Effector memory CD8-positive, alpha-beta T cell (primary cell): Measurements from ENCODE around the gene IFNGR2.

Source experiments
- ATAC-seq: fragments of 150-1000 bp; cut with Tn5 transposase; replicated peaks from 2 replicates; pipeline ENCODE4 v1.10.0; 2021; ENCODE audit warnings: mild to moderate bottlenecking, moderate library complexity
- DNase-seq, 3 experiments: peaks; one replicate each; pipeline ENCODE4 v3.0.0; 2021
- H3K27ac Mint-ChIP-seq, 2 donors: one replicate each; pipeline ENCODE4 v1.8.0; 2022; ENCODE audit warnings: mild to moderate bottlenecking in 2 of 2, mixed read lengths in 2 of 2, moderate library complexity in 2 of 2
- H3K27me3 Mint-ChIP-seq, 2 donors: one replicate each; pipeline ENCODE4 v1.8.0; 2022; ENCODE audit warnings: mixed read lengths in 2 of 2
- H3K36me3 Mint-ChIP-seq: one replicate; pipeline ENCODE4 v1.8.0; 2022; ENCODE audit warnings: mild to moderate bottlenecking, moderate library complexity, mixed read lengths; ENCODE audit not compliant: insufficient read depth
- H3K4me1 Mint-ChIP-seq, 2 donors: one replicate each; pipeline ENCODE4 v1.8.0; 2022; ENCODE audit warnings: low read depth in 2 of 2, mixed read lengths in 2 of 2
- H3K4me3 Mint-ChIP-seq, 2 donors: one replicate each; pipeline ENCODE4 v1.8.0; 2022; ENCODE audit warnings: mild to moderate bottlenecking in 2 of 2, mixed read lengths in 2 of 2, moderate library complexity in 2 of 2
- H3K9me3 Mint-ChIP-seq, 2 donors: one replicate each; pipeline ENCODE4 v1.8.0; 2022; ENCODE audit warnings: mixed read lengths in 2 of 2

Gene IFNGR2

DNA sequence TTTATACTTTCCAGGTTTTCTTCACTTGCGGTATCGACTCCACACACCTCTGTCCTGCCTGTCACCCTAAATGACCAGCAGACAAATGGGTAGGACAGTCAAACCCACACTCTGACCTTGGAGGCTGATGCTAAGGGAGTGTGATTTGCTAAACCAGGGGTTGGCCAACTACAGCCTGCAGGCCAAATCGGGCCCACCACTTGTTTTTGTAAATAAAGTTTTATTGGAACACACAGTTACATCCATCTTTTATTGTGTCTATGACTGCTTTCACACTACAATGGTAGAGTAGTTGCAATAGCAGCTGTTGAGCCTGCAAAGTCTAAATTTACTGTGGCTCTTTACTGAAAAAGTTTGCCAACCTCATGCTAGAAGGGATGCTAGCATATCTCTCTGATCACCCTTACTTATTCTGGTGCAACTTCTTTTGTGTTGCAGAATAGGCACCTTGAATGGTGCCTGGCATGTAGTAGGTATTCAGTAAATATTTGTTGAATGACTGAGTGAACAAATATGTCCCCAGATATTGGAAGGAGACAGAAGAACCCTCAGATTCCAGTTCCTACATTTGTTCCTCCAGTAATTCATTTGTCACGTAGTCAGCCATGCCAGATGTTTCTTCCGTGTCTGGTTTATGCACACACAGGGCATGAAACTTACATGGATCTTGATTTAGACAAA lies 18.6 kb downstream of the IFNGR2 start:
- Mint-ChIP-seq H3K4me3 (no peak overlapping the region), H3K4me1 (no peaks in the 10 kb centered on the region), H3K27ac (no peak overlapping the region), H3K9me3 (no peaks in the 10 kb centered on the region), H3K27me3 (peaks cover 22 to 48% of the 10 kb centered on the region in 2 donors), H3K36me3 (peaks cover 12% of the 10 kb centered on the region)
- DNase-seq (no peak), ATAC-seq (no peak)

DNA sequence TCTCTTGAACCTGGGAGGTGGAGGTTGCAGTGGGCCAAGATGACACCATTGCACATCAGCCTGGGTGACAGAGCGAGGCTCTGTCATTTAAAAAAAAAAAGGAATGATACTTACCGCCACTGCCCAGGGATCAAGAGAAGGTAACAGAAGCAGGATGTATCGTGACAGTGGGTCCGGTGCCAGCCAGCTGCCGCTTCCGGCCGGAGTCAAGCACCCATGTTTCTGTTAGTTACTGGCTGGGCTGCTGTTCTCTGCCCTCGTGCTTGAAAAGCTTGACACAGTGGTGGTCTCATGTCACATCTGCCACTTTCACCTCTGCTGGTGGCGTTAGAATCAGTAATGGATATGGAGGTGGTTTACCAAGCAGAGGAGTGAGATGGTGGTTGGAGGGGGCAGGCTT lies 21.0 kb downstream of the IFNGR2 start:
- no peak for ATAC-seq

DNA sequence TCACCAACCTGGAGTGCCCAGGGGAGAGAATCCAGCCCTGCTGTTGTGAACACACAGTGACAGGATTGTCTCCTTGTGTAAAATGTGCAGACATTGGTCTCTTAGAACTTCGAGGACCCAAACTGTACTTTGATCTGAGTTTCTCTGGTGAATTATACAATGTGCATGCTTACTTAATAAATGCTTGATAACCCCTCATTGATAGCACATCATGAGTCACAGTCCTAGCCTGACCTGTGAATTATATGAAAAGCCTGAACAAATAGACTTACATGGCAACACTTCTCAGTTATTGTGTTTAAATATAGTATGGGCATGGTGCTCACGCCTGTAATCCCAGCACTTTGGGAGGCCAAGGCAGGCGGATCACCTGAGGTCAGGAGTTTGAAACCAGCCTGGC lies 22.6 kb downstream of the IFNGR2 start:
- Mint-ChIP-seq H3K27ac (no peak overlapping the region), H3K36me3 (peaks cover 21% of the 10 kb centered on the region), H3K9me3 (no peaks in the 10 kb centered on the region), H3K4me1 (no peaks in the 10 kb centered on the region), H3K4me3 (no peak overlapping the region), H3K27me3 (peaks cover 7 to 28% of the 10 kb centered on the region in 2 donors)
- no peak for ATAC-seq
- DNase-seq: no peak

More for the DNA sequence above, 21.0 kb downstream of the IFNGR2 start:
- no peaks in the 10 kb centered on the region for H3K9me3 Mint-ChIP-seq
- DNase-seq: no peak
- H3K4me3 Mint-ChIP-seq: no peak overlapping the region
- peaks cover 22 to 42% of the 10 kb centered on the region in 2 donors for H3K27me3 Mint-ChIP-seq
- H3K27ac Mint-ChIP-seq: no peak overlapping the region
- H3K4me1 Mint-ChIP-seq: no peaks in the 10 kb centered on the region
- H3K36me3 Mint-ChIP-seq: peaks cover 18% of the 10 kb centered on the region

DNA sequence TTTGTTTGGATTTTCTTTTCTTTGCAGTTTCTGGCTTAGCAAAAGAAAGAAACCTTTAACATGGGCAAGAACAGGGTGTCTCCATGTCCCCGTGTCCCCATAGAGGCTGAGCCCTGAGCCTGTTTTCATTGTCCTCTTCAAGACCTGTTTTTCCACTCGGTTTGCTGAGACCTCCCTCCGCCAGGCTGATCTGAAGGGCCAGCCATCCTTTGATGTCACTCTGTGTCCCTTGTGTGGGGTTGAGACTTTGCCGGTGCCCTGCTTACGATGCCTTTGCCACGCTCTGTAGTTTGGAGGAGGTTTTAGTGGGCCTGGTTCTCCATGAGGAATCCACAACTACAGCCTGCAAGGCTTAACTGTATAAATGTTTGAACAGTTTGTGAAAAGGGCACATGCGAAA lies 23.8 kb downstream of the IFNGR2 start:
- no peak overlapping the region for H3K4me3 Mint-ChIP-seq
- ATAC-seq (no peak), DNase-seq (no peak)
- no peaks in the 10 kb centered on the region for H3K4me1 Mint-ChIP-seq
- H3K27ac Mint-ChIP-seq: no peak overlapping the region
- peaks cover 24% of the 10 kb centered on the region for H3K36me3 Mint-ChIP-seq
- H3K9me3 Mint-ChIP-seq: no peaks in the 10 kb centered on the region
- peaks cover 7 to 25% of the 10 kb centered on the region in 2 donors for H3K27me3 Mint-ChIP-seq

DNA sequence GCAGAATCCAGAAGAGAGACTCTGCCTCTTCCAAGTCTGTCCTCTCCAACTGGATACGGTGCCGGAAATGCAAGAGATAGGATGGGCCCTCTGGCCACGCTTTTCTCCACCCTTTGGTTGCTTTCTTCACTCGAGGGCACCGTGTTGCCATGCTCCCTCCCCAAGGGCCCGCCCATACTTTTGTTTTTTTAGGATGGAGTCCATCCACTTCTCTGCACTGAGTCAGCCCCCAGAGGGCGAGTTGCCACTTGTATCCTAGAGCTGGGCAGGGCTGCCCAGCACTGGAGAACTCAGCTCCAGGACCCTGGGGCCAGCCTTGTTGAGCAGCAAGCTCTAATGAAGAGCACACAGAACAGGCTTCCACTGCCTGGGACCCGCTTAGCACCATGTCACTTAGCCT lies 25.5 kb downstream of the IFNGR2 start:
- Mint-ChIP-seq H3K4me3 (no peak overlapping the region), H3K27me3 (peaks cover 7 to 18% of the 10 kb centered on the region in 2 donors), H3K9me3 (no peaks in the 10 kb centered on the region), H3K4me1 (no peaks in the 10 kb centered on the region), H3K27ac (no peak overlapping the region), H3K36me3 (peaks cover 34% of the 10 kb centered on the region)
- no peak for DNase-seq
- no peak for ATAC-seq

DNA sequence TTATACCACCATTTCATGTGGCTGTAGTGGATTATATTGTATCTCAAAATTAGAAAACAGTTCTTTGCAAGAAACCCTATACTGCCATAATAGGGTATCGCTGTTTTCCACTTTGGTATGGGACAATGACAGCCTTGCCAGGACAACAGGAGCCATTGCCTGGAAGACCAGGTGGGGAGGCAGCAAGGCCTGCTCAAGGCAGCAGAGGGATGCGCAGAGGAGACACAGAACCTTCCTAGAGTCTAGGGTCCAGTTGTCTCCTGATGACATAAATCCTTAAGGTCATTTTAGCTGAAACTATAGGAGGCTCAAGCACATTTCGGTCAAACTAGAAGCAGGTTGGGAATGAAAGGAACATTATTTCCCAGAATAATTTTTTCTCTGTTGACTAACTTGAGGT lies 27.6 kb downstream of the IFNGR2 start:
- ATAC-seq (no peak), DNase-seq (no peak)
- H3K9me3 Mint-ChIP-seq: no peaks in the 10 kb centered on the region
- H3K27me3 Mint-ChIP-seq: no peaks in the 10 kb centered on the region
- no peak overlapping the region for H3K27ac Mint-ChIP-seq
- no peak overlapping the region for H3K4me3 Mint-ChIP-seq
- peaks cover 48% of the 10 kb centered on the region for H3K36me3 Mint-ChIP-seq
- H3K4me1 Mint-ChIP-seq: no peaks in the 10 kb centered on the region

DNA sequence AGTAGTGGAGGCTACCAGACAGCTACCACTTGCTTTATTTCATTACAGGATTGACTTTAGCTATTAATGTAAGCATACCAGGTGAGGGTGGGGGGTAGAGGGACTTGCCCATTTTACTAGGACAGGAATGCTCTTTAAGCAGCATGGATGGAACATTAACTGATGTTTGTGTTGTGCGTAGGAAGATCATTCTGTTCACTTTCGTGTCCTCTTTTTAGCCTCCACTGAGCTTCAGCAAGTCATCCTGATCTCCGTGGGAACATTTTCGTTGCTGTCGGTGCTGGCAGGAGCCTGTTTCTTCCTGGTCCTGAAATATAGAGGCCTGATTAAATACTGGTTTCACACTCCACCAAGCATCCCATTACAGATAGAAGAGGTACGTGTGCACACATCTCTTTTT lies 29.3 kb downstream of the IFNGR2 start:
- Mint-ChIP-seq H3K4me1 (no peaks in the 10 kb centered on the region), H3K4me3 (no peak overlapping the region), H3K27ac (no peak overlapping the region), H3K36me3 (peaks cover 63% of the 10 kb centered on the region), H3K27me3 (no peaks in the 10 kb centered on the region), H3K9me3 (no peaks in the 10 kb centered on the region)
- no peak for DNase-seq
- no peak for ATAC-seq

DNA sequence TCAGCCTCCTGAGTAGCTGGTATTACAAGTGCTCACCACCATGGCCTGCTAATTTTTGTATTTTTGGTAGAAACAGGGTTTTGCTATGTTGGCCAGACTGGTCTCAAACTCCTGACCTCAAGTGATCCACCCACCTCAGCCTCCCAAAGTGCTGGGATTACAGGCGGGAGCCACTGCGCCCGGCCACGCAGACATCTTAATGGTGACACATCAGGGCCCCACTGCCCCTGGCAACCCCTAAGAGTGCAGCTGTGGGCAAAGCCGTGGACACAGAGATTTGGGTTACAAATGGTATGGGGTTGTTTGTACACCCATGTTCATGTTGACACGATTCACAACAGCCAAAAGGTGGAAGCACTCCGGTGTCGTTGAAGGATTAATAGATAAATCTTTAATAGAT lies 29.8 kb downstream of the IFNGR2 start:
- no peaks in the 10 kb centered on the region for H3K27me3 Mint-ChIP-seq
- H3K4me1 Mint-ChIP-seq: no peaks in the 10 kb centered on the region
- no peak for DNase-seq
- no peak for ATAC-seq
- H3K27ac Mint-ChIP-seq: peak overlapping the region in 1 of 2 donors; percentile 71
- no peak overlapping the region for H3K4me3 Mint-ChIP-seq
- H3K36me3 Mint-ChIP-seq: peaks cover 62% of the 10 kb centered on the region
- no peaks in the 10 kb centered on the region for H3K9me3 Mint-ChIP-seq

DNA sequence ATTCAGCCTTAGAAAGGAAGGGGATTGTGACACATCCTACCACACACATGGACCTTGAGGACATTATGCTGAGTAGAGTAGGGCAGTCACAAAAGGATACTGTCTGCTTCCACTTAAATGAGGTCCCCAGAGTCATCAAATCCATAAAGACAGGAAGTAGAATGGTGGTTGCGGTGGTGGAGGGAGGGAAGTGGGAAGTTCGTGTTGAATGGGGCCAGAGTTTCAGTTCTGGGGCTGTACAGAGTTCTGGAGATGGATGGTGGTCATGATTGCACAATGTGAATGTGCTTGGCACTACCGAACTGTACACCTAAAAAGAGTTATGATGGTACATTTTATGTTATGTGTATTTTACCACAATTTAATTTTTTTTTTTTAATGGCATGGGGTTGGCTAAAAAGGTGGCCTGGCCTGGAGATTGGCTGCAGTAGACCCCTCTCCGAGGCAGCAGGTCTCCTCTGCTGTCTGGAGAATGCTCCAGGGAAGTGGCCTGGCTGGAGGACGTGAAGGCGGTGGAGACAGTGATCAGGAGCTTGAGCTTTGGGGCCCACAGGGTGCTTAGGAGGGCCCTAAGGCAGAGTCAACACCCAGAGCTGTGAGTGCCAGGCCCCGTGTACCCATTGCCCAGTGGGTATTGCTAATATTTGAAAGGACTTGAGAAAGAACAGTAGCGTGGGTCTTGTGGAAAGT lies 30.4 kb downstream of the IFNGR2 start:
- DNase-seq: no peak
- no peaks in the 10 kb centered on the region for H3K4me1 Mint-ChIP-seq

DNA sequence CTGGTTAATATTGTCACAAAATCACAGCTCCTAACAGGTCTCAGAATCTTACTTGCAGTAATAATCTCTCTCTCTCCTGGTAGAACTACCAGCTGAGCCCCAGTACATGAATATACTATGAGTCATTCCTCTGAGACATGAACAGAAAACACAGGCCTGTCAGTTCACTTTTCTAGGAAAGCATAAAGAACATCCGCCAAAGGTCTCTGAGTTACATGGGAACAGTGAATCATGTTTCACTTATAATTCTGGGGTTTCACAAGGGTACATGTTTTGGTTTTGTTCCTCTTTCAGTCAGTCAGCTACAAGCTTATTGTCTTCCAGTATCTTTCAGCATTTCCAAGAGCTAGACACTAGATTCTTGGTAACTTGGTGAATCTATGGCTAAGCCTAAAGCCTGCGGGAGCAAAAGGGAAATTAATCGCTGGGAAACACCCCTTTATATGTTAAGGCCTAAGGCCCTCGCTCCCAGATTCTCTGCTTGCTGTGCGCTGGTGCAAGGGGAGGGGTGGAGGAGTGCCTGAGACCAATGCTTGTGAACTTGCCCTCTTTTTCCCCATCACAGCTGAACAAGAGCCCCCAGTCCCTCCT lies 31.7 kb downstream of the IFNGR2 start:
- Mint-ChIP-seq H3K27ac (no peak overlapping the region), H3K4me3 (no peak overlapping the region), H3K36me3 (peaks cover 66% of the 10 kb centered on the region), H3K27me3 (no peaks in the 10 kb centered on the region), H3K4me1 (no peaks in the 10 kb centered on the region), H3K9me3 (no peaks in the 10 kb centered on the region)
- ATAC-seq: peak; percentile 22
- DNase-seq: no peak

More for the DNA sequence above, 30.4 kb downstream of the IFNGR2 start:
- H3K9me3 Mint-ChIP-seq: no peaks in the 10 kb centered on the region
- H3K27me3 Mint-ChIP-seq: no peaks in the 10 kb centered on the region
- peaks cover 63% of the 10 kb centered on the region for H3K36me3 Mint-ChIP-seq
- H3K27ac Mint-ChIP-seq: peak overlapping the region in 1 of 2 donors; percentile 71
- no peak for ATAC-seq
- no peak overlapping the region for H3K4me3 Mint-ChIP-seq

DNA sequence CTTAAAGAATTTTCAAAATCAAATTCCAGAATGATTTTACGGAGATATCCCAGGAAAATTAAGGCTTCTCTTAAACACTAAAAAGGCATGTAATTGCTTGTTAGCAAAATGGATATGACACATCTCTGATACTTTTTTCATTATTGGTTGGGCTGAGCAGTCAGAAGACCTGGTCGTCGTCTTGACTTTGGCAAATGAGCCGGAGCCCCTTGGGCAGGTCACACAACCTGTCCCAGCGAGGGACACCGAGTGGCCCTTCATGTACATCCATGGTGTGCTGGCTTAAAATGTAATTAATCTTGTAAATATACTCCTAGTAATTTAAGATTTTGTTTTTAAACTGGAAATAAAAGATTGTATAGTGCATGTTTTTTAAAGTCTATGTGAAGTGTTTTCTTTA lies 33.9 kb downstream of the IFNGR2 start:
- H3K9me3 Mint-ChIP-seq: no peaks in the 10 kb centered on the region
- DNase-seq: no peak
- no peak overlapping the region for H3K4me3 Mint-ChIP-seq
- H3K27ac Mint-ChIP-seq: no peak overlapping the region
- peaks cover 63% of the 10 kb centered on the region for H3K36me3 Mint-ChIP-seq
- ATAC-seq: no peak
- no peaks in the 10 kb centered on the region for H3K4me1 Mint-ChIP-seq
- H3K27me3 Mint-ChIP-seq: no peaks in the 10 kb centered on the region

DNA sequence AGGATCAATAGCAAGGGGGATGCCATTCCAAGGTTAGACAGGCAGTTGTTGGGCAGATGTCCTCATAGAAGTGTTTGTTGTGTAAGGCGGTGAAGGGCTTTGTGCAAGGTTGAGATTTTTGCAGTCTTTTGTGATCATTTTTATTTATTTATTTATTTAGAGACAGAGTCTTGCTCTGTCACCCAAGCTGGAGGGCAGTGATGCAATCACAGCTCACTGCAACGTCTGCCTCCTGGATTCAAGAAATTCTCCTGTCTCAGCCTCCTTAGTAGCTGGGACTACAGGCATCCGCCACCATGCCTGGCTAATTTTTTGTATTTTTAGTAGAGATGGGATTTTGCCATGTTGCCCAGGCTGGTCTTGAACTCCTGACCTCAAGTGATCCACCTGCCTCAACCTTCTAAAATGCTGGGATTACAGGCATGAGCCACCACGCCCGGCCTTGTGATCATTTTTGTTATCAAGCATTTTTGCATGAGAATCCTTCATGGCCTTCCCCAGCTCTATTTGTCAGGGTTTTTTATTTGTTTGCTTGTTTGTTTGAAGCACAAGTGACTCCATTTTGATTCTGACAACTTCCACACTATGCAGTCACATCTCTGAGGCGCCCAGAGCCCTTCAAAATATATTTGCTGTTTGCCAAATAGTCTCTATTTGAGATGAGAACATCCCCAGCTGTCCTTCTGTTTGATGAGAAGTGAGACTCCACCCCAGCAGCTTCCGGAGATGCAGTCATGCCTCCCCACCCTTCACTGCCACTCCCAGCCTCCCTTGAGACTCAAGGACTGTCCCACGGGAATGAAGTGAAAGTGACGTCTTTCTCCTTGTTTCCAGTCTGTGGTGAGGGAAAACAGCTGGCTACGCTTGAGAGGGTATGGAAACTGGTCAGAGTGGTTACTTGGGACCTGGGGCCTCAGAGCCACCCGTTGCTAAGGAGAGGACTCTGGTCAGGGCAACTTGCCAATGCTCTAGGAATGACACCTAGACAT lies 38.6 kb downstream of the IFNGR2 start:
- no peak for ATAC-seq
- Mint-ChIP-seq H3K27ac (no peak overlapping the region), H3K9me3 (no peaks in the 10 kb centered on the region), H3K27me3 (no peaks in the 10 kb centered on the region), H3K4me3 (no peak overlapping the region), H3K36me3 (peaks cover 41% of the 10 kb centered on the region), H3K4me1 (no peaks in the 10 kb centered on the region)
- DNase-seq: no peak

DNA sequence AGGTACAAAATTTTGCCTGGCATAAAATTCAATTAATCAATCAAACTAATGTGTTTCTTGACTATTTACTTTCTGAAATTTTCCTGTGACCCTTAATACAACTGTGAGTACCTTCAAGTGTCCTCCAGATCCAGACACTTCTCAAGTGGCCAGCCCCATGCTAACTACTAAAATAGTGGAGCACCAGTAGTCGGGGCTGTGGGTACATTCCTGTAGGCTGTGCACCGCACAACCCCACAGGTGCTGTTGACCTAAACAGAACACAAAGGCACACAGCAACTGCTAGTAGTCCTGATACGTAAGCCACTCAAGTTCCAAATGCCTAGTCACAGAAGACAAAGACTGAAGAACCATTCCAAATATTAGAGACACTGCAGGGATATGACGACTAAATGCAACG lies 40.0 kb downstream of the IFNGR2 start:
- Mint-ChIP-seq H3K4me1 (no peaks in the 10 kb centered on the region), H3K4me3 (no peak overlapping the region), H3K36me3 (peaks cover 35% of the 10 kb centered on the region), H3K27me3 (no peaks in the 10 kb centered on the region), H3K9me3 (no peaks in the 10 kb centered on the region), H3K27ac (no peak overlapping the region)
- no peak for ATAC-seq
- no peak for DNase-seq
